HG02610 (cell line): ENCODE results near the gene CERS4.
A peak's percentile ranks its signal among the peaks of the same experiment; 100 is the strongest.
"Not testable (repeated sequence)": the region's sequence is repeated elsewhere in the genome, so short reads cannot be mapped to it uniquely, and the experiment has no call there.

Source experiments
- ATAC-seq: cut with Tn5 transposase; IDR thresholded peaks from one replicate; pipeline ENCODE4 v1.9.1; 2021; ENCODE audit warnings: mild to moderate bottlenecking, moderate library complexity; ENCODE audit not compliant: unreplicated experiment

The CERS4 gene

GRCh38 chr19:8240274-8241229 lies 31.4 kb downstream of the CERS4 start:
- peak; percentile 70 for ATAC-seq

GRCh38 chr19:8241646-8242045 lies 32.5 kb downstream of the CERS4 start:
- no peak for ATAC-seq

GRCh38 chr19:8242211-8242821 lies 33.1 kb downstream of the CERS4 start:
- no peak for ATAC-seq

DNA sequence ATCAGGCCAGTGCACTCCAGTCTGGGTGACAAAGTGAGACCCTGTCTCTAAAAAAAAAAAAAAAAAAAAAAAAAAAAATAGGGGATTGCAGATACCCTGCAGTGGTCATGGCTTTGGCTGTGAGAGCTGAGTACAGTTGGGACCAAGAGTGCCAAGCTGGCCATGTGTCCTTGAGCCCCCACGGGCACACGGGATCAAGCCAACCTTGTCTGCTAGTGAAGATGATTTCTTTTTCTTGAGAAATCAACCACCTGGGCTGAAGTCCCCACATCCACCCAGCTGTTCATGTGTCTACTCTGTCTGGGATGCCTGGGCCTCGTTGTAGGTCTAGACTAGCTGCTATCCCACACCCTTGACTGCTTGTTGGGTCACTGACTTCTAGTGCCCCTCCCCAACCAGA lies 34.0 kb downstream of the CERS4 start:
- ATAC-seq: no peak

DNA sequence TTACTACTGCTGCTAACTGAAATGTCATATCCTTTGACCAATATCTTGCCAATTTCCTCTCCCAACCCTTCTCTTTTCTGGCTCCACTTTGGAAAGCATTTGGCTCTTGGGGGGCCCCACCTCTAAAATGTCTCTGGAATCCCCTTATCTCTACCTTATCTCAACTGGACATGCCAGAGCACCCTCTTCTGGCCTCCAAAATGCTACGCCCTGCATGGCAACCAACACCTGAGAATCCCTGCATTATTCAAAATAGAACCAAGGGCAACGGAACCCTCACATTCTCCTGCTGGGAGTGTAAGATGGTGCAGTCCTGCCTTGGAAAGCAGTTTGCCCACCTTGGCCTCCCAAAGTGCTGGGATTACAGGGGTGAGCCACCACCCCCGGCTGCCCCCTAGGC lies 35.3 kb downstream of the CERS4 start:
- no peak for ATAC-seq

- no peak for ATAC-seq
Observed at GRCh38 chr19:8245869-8246835, 37.0 kb downstream of the CERS4 start.

DNA sequence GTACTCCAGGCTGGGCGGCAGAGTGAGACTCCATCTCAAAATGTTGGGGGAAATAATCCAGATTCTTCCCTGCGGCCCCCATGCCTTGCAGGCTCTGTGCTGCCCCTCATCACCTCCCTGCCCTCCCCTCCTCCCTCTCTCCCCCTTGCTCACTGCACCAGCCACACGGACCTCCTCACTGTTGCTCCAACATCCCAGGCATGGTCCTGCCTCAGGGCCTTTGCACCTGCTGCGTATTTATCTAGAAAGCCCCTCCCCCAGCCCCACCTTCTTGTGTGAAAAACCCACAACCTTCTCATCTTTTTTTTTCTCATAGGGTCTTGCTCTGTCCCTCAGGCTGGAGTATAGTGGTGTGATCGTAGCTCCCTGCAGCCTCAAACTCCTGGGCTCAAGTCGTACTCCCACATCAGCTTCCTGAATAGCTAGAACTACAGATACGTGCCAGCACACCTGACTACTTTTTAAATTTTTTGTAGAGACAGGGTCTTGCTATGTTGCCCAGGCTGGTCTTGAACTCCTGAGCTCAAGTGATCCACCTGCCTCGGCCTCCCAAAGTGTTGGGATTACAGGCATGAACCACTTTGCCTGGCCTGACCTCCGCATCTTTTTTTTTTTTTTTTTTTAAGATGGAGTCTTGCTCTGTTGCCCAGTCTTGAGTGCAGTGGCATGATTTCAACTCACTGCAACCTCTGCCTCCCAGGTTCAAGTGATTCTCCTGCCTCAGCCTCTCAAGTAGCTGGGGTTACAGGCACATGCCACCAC lies 38.1 kb downstream of the CERS4 start:
- not testable (repeated sequence) for ATAC-seq

DNA sequence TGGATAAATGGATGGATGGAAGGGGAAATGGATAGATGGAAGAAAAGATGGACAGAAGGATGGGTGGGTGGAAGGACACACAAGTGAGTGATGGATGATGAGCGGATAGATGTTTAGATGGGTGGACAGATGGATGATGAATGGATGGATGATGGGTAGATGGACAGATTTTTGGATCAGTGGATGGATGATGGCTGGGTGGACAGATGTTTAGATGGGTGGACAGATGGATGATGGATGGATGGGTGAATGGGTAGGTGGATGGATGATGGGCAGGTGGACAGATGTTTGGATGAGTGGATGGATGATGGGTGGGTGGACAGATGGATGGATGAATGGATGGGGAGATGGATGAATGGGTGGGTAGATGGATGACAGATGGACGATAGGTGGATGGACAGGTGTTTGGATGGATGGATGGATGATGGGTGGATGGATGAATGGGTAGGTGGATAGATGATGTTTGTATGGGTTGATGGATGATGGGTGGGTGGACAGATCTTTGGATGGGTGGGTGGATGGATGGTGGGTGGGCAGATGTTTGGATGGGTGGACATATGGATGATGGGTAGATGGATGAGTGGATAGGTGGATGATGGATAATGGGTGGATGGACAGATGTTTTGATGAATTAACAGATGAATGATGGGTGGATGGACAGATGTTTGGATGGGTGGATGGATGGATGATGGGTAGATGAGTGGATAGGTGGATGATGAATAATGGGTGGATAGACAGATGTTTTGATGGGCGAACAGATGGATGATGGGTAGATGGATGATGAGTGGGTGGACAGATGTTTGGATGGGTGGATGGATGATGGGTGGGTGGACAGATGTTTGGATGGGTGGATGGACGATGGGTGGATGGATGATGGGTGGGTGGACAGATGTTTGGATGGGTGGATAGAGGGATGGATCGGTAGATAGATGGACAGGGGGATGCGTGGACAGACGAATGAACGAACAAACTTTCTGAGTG lies 39.5 kb downstream of the CERS4 start:
- ATAC-seq: no peak

DNA sequence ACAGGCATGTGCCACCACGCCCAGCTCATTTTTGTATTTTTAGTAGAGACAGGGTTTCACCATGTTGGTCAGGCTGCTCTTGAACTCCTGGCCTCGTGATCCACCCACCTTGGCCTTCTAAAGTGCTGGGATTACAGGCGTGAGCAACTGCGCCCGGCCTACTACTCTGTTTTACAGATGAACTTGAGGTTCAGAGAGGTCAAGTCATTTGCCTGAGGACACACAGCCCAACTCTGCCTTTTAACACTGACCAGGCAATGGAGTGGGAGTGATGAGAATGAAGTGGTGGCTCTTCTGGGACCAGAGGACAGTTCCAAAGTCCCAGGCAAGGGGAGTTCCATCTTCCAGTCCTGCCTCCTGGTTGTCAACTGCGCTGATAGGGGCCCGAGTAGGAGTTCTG lies 41.4 kb downstream of the CERS4 start:
- no peak for ATAC-seq

DNA sequence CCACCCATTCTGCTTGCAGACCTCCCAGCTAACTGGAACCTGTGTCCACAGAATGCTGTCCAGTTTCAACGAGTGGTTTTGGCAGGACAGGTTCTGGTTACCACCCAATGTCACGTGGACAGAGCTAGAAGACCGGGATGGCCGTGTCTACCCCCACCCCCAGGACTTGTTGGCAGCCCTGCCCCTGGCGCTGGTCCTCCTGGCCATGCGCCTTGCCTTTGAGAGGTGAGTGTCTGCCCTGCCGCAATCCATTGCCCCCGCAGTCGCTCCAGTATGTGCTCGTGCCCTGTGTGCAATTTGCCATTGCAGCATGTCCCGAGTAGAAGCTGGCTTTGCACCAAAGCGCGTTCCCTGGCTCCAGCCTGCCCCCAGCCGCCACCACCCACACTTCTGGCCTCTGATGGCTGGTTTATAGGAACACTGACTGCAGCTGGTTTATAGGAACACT lies 41.9 kb downstream of the CERS4 start:
- ATAC-seq: no peak

DNA sequence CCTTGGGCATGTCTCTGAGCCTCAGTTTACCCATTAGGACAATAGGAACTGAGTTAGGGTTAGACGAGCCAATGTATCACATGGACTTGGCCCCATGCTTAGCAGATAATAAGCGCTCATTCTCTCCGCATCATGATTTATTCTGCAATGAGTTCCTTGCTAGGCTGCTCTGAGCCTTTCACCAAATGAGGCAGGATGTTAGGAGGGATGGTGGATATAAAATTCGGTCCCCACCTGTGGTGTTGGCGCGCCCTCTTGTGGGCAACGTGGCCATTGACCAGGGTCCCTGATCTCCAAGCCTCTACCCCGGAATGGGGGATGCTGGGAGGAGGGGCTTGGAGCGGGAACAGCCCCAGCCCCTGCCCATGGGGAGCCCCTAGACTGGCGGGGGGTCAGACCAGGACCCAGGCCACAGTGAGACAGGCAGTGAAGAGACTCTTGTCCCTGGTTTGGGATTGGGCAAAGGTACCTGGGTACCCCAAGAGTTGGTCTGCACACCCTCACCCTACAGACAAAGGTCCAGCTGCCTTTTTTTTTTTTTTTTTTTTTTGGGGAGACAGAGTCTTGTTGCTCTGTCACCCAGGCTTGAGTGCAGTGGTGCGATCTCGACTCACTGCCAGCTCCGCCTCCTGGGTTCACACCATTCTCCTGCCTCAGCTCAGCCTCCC lies 43.9 kb downstream of the CERS4 start:
- ATAC-seq: no peak

DNA sequence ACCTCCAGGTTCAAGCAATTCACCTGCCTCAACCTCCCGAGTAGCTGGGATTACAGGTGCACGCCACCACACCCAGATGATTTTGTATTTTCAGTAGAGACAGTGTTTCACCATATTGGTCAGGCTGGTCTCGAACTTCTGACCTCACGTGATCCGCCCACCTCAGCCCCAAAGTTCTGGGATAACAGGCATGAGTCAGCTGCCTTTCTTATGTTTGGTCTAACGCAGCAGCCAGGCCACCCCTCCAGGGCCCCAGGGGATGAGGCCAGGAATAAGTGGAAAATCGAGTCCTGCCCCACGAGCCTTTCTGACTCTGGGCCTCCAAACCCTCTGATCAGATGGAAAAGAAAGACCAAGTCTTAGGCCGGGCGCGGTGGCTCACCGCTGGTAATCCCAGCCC lies 44.5 kb downstream of the CERS4 start:
- no peak for ATAC-seq

DNA sequence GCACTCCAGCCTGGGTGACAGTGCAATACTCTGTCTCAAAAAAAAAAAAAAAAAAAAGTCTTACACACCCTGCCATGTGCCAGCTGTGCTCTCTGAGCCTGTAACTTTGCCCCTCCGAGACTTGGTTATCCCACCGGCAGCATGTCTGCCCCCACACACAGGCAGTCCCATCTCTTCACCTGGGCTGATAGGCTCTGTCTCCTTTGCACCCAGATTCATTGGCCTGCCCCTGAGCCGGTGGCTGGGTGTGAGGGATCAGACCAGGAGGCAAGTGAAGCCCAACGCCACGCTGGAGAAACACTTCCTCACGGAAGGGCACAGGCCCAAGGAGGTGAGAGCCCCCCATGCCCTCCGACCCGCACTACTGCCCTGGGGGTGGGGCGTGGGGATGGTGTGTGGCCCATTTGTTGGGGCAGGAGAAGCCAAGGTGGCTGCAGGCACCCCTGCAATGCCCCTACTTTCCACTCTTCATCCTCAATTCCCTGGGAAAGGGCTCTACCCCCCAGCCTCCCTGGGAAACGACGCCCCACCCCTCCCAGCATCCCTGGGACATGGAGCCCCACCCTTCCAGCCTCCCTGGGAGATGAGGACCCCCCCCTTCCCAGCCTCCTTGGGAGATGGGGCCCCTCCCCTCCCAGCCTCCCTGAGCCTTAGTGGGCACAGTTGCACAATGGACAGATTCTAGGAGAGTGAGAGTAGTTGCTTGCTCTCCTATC lies 45.3 kb downstream of the CERS4 start:
- ATAC-seq: no peak

DNA sequence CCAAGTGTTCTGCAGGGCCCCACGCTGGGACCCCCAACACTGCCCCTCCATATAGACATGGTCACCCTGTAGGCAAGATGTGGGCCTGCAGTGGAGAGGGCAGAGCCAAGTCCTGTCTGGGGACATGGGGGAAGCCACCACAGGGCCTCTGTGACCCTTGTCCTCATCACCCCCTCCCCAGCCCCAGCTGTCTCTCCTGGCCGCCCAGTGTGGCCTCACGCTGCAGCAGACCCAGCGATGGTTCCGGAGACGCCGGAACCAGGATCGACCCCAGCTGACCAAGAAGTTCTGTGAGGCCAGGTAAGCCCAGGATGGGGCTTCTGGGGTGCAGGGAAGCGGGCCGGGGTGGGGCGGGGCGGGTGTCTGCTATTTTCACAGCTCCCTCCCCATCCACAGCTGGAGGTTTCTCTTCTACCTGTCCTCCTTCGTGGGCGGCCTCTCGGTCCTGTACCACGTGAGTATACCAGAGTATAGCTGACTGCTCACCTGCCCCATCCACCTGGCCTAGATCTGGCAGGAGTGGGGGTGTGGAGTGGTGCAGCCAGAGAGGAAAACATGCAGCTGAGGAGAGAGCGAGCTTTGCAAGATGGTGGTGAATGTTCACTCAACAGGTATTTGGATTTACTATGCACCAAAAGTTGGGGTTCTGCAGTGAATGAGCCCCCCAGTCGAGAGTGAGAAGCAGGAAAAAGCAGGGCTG lies 46.4 kb downstream of the CERS4 start:
- no peak for ATAC-seq

- no peak for ATAC-seq
Observed at GRCh38 chr19:8256276-8257051, 47.3 kb downstream of the CERS4 start.

DNA sequence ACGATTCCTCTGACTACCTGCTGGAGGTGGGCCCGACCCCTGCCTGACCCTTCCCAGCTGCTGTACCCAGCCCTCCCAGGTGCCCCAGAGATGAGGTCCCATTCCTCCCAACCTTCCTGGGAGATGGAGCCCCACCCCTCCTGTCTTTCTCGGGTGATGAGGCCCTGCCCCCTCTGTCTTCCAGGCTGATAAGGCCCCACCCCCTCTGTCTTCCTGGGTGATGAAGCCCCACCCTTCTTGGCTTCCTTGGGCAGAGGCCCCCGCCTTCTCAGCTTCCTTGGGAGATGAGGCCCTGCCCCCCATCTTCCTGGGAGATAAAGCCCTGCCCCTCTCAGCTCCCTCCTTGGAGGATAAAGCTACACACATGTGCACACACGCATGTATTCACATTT lies 47.9 kb downstream of the CERS4 start:
- ATAC-seq: no peak
